Endothelial cell of umbilical vein (primary cell): ENCODE measurements around the gene KLC1.

Experiments
- EZH2 ChIP-seq: IDR thresholded peaks from 2 replicates; pipeline ENCODE4 v1.6.1; 2012; ENCODE audit warnings: borderline replicate concordance, low read depth, mild to moderate bottlenecking, moderate library complexity, low read length, inconsistent platforms; ENCODE audit not compliant: severe bottlenecking
- FOS ChIP-seq: IDR thresholded peaks from 2 replicates; pipeline ENCODE4 v1.6.1; 2011; ENCODE audit warnings: mild to moderate bottlenecking, low read length, moderate library complexity, borderline replicate concordance; ENCODE audit not compliant: insufficient read depth
- MYC ChIP-seq: IDR thresholded peaks from one replicate; pipeline ENCODE4 v1.6.1; 2011; ENCODE audit warnings: mild to moderate bottlenecking, low read depth, low read length
- POLR2A ChIP-seq: IDR thresholded peaks from 2 replicates; pipeline ENCODE4 v1.6.1; 2012; ENCODE audit warnings: low read depth, mild to moderate bottlenecking, control low read depth, low read length
- POLR2AphosphoS5 ChIP-seq: IDR thresholded peaks from 2 replicates; pipeline ENCODE4 v1.6.1; 2012; ENCODE audit warnings: low read depth, mild to moderate bottlenecking, control low read depth, low read length, moderate library complexity; ENCODE audit not compliant: insufficient read depth
- TF ChIP-seq, protein P1 (sequence below), 2 donors: IDR thresholded peaks; 1 replicate in 1 of 2; 2 replicates in 1 of 2; pipeline ENCODE4 v1.5.1; 2011; ENCODE audit warnings: low read length in 2 of 2, mild to moderate bottlenecking in 2 of 2, moderate library complexity in 2 of 2, control low read depth in 1 of 2, inconsistent platforms in 1 of 2, low read depth in 1 of 2; ENCODE audit not compliant: insufficient read depth in 1 of 2; ENCODE audit errors: extremely low read depth in 1 of 2
- TF ChIP-seq, protein P2 (sequence below): IDR thresholded peaks from 2 replicates; pipeline ENCODE4 v1.6.1; 2011; ENCODE audit not compliant: insufficient read depth, insufficient read length

DNA sequence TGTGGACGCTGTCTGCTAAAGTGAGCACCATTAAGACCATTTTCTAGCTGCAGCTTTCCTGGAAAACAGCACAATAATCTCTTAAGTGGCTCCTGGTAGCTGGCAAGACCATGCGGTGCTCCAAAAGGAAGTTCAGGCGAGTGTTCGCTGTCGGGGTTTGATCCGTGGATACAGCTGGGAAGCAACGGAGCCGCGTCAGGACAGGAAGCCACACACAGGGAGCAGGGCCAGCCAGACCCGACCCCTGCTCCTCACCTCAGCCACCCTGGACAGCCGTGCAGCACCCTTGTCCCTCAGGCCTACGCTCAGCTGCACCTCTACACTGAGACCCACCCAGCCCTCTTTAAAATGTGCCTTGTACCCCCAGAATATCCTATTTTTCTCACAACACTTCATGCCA, 106.0 kb downstream of the KLC1 start:
- TF ChIP-seq, protein P1, sequence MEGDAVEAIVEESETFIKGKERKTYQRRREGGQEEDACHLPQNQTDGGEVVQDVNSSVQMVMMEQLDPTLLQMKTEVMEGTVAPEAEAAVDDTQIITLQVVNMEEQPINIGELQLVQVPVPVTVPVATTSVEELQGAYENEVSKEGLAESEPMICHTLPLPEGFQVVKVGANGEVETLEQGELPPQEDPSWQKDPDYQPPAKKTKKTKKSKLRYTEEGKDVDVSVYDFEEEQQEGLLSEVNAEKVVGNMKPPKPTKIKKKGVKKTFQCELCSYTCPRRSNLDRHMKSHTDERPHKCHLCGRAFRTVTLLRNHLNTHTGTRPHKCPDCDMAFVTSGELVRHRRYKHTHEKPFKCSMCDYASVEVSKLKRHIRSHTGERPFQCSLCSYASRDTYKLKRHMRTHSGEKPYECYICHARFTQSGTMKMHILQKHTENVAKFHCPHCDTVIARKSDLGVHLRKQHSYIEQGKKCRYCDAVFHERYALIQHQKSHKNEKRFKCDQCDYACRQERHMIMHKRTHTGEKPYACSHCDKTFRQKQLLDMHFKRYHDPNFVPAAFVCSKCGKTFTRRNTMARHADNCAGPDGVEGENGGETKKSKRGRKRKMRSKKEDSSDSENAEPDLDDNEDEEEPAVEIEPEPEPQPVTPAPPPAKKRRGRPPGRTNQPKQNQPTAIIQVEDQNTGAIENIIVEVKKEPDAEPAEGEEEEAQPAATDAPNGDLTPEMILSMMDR (IDR thresholded peaks at IDR 0.05; ENCODE audit: extremely low read depth in 1 of 2, insufficient read depth in 1 of 2, low read depth in 1 of 2, low read length in 2 of 2): no peak
- TF ChIP-seq MYC: no peak
- TF ChIP-seq, protein P2, sequence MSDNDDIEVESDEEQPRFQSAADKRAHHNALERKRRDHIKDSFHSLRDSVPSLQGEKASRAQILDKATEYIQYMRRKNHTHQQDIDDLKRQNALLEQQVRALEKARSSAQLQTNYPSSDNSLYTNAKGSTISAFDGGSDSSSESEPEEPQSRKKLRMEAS: no peak
- no peak for TF ChIP-seq POLR2A
- no peak for TF ChIP-seq POLR2AphosphoS5
- TF ChIP-seq EZH2: no peak
- no peak for TF ChIP-seq FOS
